Smooth muscle cell (in vitro differentiated cells): Measurements from ENCODE around the gene TRA2A. TPM values are rescaled to one million over a fixed set of nuclear protein-coding genes. Genes with fewer than 3 reads are reported as not detected.

Source experiments
- DNase-seq: peaks from one replicate; lab custom pipeline; 2025; ENCODE audit not compliant: unreplicated experiment; lab: John Stamatoyannopoulos, UW
- H2AFZ ChIP-seq: fragments of 200-600 bp; sonication (generic); 2 replicates; pipeline ENCODE4 v1.6.0; 2016; ENCODE audit warnings: antibody characterized with exemption, low read depth, mild to moderate bottlenecking
- H3F3A ChIP-seq: fragments of 200-600 bp; sonication (generic); 2 replicates; pipeline ENCODE4 v1.6.0; 2017; ENCODE audit warnings: antibody characterized with exemption, low read depth
- H3K27ac ChIP-seq: fragments of 200-600 bp; sonication (generic); 2 replicates; pipeline ENCODE4 v1.5.1; 2016; ENCODE audit warnings: low read depth, mild to moderate bottlenecking
- H3K27me3 ChIP-seq: fragments of 200-600 bp; sonication (generic); 2 replicates; pipeline ENCODE4 v1.6.1; 2016; ENCODE audit warnings: low read depth, mild to moderate bottlenecking
- H3K36me3 ChIP-seq: fragments of 200-600 bp; sonication (generic); 2 replicates; pipeline ENCODE4 v1.5.1; 2016; ENCODE audit warnings: low read depth
- H3K4me1 ChIP-seq: fragments of 200-600 bp; sonication (generic); 2 replicates; pipeline ENCODE4 v1.5.1; 2016; ENCODE audit warnings: low read depth
- H3K4me2 ChIP-seq: fragments of 200-600 bp; sonication (generic); 2 replicates; pipeline ENCODE4 v1.6.0; 2016; ENCODE audit warnings: mild to moderate bottlenecking
- H3K4me3 ChIP-seq: fragments of 200-600 bp; sonication (generic); 2 replicates; pipeline ENCODE4 v1.5.1; 2016; ENCODE audit warnings: mild to moderate bottlenecking
- H3K79me2 ChIP-seq: fragments of 200-600 bp; sonication (generic); 2 replicates; pipeline ENCODE4 v1.6.0; 2016; ENCODE audit warnings: low read depth, mild to moderate bottlenecking
- H3K9ac ChIP-seq: fragments of 200-600 bp; sonication (generic); 2 replicates; pipeline ENCODE4 v1.6.0; 2016; ENCODE audit warnings: low read depth
- H3K9me3 ChIP-seq: fragments of 200-600 bp; sonication (generic); replicated peaks from 2 replicates; pipeline ENCODE4 v1.5.1; 2016; ENCODE audit warnings: low read depth
- H4K20me1 ChIP-seq: fragments of 200-600 bp; sonication (generic); 2 replicates; pipeline ENCODE4 v1.6.0; 2016; ENCODE audit warnings: low read depth
- WGBS: methylation state at CpG from one replicate; pipeline ENCODE4 v1.1.7; 2016; ENCODE audit warnings: low lambda C conversion rate; 5-methylcytosine and 5-hydroxymethylcytosine counted together
- polyA plus RNA-seq: library from polyadenylated mRNA; unstranded; fragments of >200 nt; fragmentation: Nextera tagmentation; extraction: Ambion mirVana; gene quantifications from 2 replicates; pipeline ENCODE4 v1.2.1, GENCODE V29; 2016
- total RNA-seq: library from RNA; depleted of rRNA; stranded (reverse); fragments of >200 nt; gene quantifications from 2 replicates; pipeline ENCODE4 v1.2.3, GENCODE V29; 2014
- TF ChIP-seq, protein P1 (sequence below): fragments of 200-600 bp; sonication (generic); IDR thresholded peaks from 2 replicates; pipeline ENCODE4 v1.5.1; 2017; ENCODE audit warnings: borderline replicate concordance, mild to moderate bottlenecking, antibody characterized with exemption; ENCODE audit not compliant: insufficient read depth, poor library complexity, severe bottlenecking

The TRA2A gene
- total and polyA plus RNA-seq, 2 experiments from 2014 or later: 43.0 to 89.0 TPM

DNA sequence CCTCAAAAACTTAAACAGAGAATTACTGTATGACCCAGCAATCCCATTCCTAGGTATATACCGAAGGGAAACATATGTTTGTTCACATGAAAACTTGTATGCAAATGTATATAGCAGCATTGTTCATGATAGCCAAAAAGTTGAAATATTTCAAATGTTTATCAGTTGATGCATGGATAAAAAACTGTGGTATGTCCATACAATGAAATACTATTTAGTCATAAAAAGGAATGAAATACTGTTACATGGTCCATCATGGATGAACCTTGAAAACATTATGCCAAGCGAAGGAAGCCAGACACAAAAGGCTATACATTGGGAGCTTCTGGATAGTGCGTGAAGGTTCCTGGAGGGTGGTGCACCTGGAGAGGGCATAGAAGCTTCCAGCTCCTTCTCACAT lies 11.0 kb upstream of the TRA2A start:
- no peak overlapping the region for H3K9ac ChIP-seq
- H3K4me1 ChIP-seq: no peaks in the 10 kb centered on the region
- no peaks in the 10 kb centered on the region for H3K79me2 ChIP-seq
- no peaks in the 10 kb centered on the region for H3K27me3 ChIP-seq
- no peak overlapping the region for H3K4me2 ChIP-seq
- WGBS: 91% methylated on average over 3 of the region's 3 CpGs
- no peaks in the 10 kb centered on the region for H3F3A ChIP-seq
- no peaks in the 10 kb centered on the region for H3K36me3 ChIP-seq
- no peaks in the 10 kb centered on the region for H3K9me3 ChIP-seq
- no peak for DNase-seq
- TF ChIP-seq, protein P1, sequence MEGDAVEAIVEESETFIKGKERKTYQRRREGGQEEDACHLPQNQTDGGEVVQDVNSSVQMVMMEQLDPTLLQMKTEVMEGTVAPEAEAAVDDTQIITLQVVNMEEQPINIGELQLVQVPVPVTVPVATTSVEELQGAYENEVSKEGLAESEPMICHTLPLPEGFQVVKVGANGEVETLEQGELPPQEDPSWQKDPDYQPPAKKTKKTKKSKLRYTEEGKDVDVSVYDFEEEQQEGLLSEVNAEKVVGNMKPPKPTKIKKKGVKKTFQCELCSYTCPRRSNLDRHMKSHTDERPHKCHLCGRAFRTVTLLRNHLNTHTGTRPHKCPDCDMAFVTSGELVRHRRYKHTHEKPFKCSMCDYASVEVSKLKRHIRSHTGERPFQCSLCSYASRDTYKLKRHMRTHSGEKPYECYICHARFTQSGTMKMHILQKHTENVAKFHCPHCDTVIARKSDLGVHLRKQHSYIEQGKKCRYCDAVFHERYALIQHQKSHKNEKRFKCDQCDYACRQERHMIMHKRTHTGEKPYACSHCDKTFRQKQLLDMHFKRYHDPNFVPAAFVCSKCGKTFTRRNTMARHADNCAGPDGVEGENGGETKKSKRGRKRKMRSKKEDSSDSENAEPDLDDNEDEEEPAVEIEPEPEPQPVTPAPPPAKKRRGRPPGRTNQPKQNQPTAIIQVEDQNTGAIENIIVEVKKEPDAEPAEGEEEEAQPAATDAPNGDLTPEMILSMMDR: no peak
- no peak overlapping the region for H3K4me3 ChIP-seq
- no peaks in the 10 kb centered on the region for H4K20me1 ChIP-seq
- no peak overlapping the region for H2AFZ ChIP-seq
- no peak overlapping the region for H3K27ac ChIP-seq

DNA sequence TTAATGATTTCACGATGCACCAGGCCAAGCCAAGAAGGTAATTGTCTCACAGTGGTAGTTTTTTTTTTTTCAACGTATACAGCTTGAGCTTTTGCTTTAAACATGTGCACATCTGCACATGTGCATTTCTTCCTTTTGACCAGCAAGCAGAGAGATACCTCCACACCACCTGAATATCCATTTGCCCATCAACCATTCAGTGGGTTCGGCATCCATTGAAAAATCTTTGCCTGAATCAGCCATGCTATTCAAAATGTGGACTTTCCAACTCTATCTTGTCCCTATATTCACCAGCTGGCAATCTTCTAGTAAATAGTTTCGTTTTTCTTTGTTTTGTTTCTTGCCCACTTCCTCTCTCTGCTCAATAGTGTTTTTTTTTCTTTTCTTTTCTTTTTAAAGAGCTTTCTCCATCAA lies 7.7 kb upstream of the TRA2A start:
- no peaks in the 10 kb centered on the region for H3F3A ChIP-seq
- no peak for DNase-seq
- H3K79me2 ChIP-seq: no peaks in the 10 kb centered on the region
- H3K27ac ChIP-seq: no peak overlapping the region
- no peak overlapping the region for H3K4me3 ChIP-seq
- no peaks in the 10 kb centered on the region for H3K27me3 ChIP-seq
- TF ChIP-seq, protein P1: no peak
- no peaks in the 10 kb centered on the region for H3K9me3 ChIP-seq
- 84% methylated on average over 4 of the region's 4 CpGs for WGBS
- H3K4me1 ChIP-seq: no peaks in the 10 kb centered on the region
- no peak overlapping the region for H2AFZ ChIP-seq
- H3K4me2 ChIP-seq: no peak overlapping the region
- no peaks in the 10 kb centered on the region for H4K20me1 ChIP-seq
- no peaks in the 10 kb centered on the region for H3K36me3 ChIP-seq
- no peak overlapping the region for H3K9ac ChIP-seq

DNA sequence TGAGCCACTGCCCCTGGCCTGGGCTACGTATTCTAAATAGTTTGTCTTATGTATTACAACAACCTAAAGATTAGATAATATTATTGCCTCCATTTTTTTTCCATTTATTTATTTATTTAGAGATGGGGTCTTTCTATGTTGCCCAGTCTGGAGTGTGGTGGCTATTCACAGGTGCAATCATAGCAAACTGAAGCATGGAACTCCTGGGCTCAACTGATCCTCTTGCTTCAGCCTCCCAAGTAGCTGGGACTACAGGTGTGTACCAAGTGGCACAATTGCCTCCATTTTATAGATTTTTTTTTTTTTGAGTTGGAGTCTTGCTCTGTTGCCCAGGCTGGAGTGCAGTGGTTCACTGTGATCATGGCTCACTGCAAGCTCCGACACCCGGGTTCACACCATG lies 6.5 kb upstream of the TRA2A start:
- H3K4me3 ChIP-seq: no peak overlapping the region
- TF ChIP-seq, protein P1: no peak
- no peak overlapping the region for H3K9ac ChIP-seq
- 91% methylated on average over 3 of the region's 3 CpGs for WGBS
- H3K36me3 ChIP-seq: no peaks in the 10 kb centered on the region
- no peaks in the 10 kb centered on the region for H3F3A ChIP-seq
- DNase-seq: no peak
- H3K9me3 ChIP-seq: no peaks in the 10 kb centered on the region
- no peaks in the 10 kb centered on the region for H4K20me1 ChIP-seq
- no peak overlapping the region for H3K4me2 ChIP-seq
- H3K27ac ChIP-seq: no peak overlapping the region
- no peaks in the 10 kb centered on the region for H3K4me1 ChIP-seq
- no peak overlapping the region for H2AFZ ChIP-seq
- no peaks in the 10 kb centered on the region for H3K79me2 ChIP-seq
- H3K27me3 ChIP-seq: no peaks in the 10 kb centered on the region

DNA sequence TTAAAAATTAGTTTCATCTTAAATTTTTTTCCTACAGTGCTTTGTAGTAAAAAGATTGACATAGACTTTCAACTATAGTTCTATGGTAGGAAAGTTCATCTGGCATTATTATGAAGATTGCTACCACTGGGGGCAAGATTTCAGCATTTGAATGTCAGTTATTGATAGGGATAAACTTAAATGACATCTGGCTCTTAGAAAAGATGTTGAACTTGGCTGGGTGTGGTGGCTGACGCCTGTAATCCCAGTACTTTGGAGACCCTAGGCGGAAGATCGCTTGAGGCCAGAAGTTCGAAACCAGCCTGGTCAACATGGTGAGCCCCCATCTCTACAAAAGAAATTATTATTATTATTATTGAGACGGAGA lies 1.4 kb upstream of the TRA2A start:
- Histone ChIP-seq H2AFZ (no peak overlapping the region), H3K4me3 (no peak overlapping the region), H3K4me2 (no peak overlapping the region), H3K9ac (no peak overlapping the region), H3F3A (no peaks in the 10 kb centered on the region), H3K9me3 (no peaks in the 10 kb centered on the region), H3K36me3 (no peaks in the 10 kb centered on the region), H3K79me2 (peaks cover 36% of the 10 kb centered on the region), H3K27me3 (no peaks in the 10 kb centered on the region), H4K20me1 (peaks cover 32% of the 10 kb centered on the region), H3K4me1 (peaks cover 20% of the 10 kb centered on the region), H3K27ac (no peak overlapping the region)
- TF ChIP-seq, protein P1: no peak
- WGBS: 96% methylated on average over 5 of the region's 5 CpGs
- no peak for DNase-seq
